Hematopoietic multipotent progenitor cell treated with erythropoietin and hydrocortisone succinate and interleukin-3 and kit ligand, for 8 days (in vitro differentiated cells): ENCODE results near the gene USP17L11.
"Not testable (repeated sequence)": the region's sequence is repeated elsewhere in the genome, so short reads cannot be mapped to it uniquely, and the experiment has no call there.

Source experiments
- DNase-seq: peaks from one replicate; pipeline ENCODE4 v3.0.0-alpha.2; 2015

Gene USP17L11, protein sequence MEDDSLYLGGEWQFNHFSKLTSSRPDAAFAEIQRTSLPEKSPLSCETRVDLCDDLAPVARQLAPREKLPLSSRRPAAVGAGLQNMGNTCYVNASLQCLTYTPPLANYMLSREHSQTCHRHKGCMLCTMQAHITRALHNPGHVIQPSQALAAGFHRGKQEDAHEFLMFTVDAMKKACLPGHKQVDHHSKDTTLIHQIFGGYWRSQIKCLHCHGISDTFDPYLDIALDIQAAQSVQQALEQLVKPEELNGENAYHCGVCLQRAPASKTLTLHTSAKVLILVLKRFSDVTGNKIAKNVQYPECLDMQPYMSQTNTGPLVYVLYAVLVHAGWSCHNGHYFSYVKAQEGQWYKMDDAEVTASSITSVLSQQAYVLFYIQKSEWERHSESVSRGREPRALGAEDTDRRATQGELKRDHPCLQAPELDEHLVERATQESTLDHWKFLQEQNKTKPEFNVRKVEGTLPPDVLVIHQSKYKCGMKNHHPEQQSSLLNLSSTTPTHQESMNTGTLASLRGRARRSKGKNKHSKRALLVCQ

DNA sequence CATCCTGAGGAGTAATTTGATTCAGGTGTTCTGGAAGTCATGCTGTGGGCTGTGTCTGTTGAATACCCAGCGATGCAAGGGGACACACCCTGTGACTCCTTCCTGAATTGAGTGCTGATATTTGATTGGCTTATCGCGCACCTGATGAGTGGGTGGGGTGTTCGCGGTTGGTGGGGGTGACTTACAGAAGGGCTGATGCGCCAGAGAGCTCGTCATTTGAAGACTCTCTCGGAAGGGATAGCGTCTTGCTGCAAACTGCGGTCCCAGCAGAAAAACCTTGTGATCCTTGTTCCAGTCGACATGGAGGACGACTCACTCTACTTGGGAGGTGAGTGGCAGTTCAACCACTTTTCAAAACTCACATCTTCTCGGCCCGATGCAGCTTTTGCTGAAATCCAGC is at the start of gene USP17L11:
Gene USP17L11 (plus strand): TSS at position 301 of the 400 bp plus-strand sequence. CDS start 0 bp downstream, at position 301.
- not testable (repeated sequence) for DNase-seq

DNA sequence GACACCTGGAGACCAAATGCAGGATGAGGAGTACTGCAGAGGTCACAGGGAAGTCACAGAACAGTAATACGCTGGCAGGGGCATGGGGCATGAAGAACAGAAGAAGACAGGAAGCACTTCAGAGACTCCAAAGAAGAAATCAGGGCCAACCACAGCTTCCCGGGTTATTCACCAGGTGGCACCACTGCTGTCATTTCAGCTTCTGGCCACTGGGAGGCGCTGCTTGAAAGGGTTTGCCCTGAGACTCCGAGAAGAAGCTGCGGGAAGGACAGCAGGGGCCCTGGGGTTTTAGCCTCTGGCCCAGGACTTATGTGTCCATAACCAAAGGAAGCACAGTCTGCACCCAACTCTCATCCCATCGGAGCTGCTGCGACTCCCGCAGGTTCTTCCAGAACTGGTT is 49.2 kb upstream of the USP17L11 start:
- not testable (repeated sequence) for DNase-seq

DNA sequence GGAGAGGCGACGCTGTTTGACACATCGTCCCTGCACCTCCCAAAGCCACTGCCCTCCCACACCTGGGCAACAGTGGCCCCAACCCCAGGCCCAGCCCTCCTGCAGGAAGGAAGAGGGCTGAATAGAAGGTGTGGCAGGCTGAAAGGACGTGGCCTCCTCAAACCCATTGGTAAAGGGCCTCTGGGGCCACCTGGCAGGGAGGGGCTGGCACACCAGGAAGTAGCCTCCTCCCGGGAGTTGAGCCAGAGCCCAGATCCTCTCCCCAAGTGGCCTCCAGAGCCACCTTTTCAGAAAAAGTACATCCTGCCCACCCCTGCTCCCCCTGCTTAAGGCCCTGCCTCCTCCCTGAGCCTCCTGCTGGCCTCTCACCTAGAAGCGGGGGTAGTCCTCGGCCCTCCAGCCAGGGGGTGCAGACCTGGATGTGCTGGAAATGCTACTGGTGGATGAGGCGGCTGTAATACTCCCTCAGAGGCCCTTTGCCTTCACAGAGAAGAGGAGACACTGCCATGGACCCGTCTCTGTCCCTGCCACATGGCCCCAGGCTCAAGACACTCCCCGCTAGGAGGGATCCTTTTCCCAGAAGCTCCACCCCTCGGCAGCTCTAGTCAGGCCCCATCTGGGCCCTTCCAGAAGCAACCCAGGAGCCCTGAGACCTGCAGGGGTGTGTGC is 45.3 kb upstream of the USP17L11 start, which contains the start of gene FAM90A26:
Gene FAM90A26 (plus strand): TSS at position 619 of the 669 bp plus-strand sequence. CDS start 2,764 bp downstream, outside the sequence.
- not testable (repeated sequence) for DNase-seq

DNA sequence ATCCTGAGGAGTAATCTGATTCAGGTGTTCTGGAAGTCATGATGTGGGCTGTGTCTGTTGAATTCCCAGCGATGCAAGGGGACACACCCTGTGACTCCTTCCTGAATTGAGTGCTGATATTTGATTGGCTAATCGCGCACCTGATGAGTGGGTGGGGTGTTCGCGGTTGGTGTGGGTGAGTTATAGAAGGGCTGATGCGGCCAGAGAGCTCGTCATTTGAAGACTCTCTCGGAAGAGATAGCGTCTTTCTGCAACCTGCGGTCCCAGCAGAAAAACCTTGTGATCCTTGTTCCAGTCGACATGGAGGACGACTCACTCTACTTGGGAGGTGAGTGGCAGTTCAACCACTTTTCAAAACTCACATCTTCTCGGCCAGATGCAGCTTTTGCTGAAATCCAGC is 4.8 kb upstream of the USP17L11 start, which contains the start of gene USP17L10:
Gene USP17L10 (plus strand): TSS at position 301 of the 400 bp plus-strand sequence. CDS start 0 bp downstream, at position 301.
- DNase-seq: not testable (repeated sequence)

DNA sequence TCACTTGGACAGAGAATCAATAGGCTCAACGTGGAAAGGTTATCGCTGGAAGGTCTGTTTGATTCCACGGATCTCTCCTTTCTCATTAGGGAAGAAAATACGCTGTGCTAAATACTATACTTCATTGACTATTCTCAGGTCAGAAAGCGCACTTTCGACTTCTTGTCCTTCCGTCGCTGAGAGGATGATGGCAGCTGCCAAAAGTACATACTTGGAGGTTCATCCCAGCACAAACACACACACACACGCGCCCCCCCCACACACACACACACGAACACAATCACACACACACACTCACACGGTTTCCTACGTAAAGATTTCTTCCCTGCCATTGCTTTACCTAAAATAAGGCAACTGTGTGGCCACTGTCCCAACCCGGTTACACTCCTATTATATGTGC is 504 bp upstream of the USP17L11 start:
- not testable (repeated sequence) for DNase-seq

DNA sequence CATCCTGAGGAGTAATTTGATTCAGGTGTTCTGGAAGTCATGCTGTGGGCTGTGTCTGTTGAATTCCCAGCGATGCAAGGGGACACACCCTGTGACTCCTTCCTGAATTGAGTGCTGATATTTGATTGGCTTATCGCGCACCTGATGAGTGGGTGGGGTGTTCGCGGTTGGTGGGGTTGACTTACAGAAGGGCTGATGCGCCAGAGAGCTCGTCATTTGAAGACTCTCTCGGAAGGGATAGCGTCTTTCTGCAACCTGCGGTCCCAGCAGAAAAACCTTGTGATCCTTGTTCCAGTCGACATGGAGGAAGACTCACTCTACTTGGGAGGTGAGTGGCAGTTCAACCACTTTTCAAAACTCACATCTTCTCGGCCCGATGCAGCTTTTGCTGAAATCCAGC is 4.6 kb downstream of the USP17L11 start, which contains the start of gene USP17L12:
Gene USP17L12 (plus strand): TSS at position 301 of the 400 bp plus-strand sequence. CDS start 0 bp downstream, at position 301.
- not testable (repeated sequence) for DNase-seq

DNA sequence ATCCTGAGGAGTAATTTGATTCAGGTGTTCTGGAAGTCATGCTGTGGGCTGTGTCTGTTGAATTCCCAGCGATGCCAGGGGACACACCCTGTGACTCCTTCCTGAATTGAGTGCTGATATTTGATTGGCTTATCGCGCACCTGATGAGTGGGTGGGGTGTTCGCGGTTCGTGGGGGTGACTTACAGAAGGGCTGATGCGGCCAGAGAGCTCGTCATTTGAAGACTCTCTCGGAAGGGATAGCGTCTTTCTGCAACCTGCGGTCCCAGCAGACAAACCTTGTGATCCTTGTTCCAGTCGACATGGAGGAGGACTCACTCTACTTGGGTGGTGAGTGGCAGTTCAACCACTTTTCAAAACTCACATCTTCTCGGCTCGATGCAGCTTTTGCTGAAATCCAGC is 9.4 kb downstream of the USP17L11 start, which contains the start of gene USP17L13:
Gene USP17L13 (plus strand): TSS at position 301 of the 400 bp plus-strand sequence. CDS start 0 bp downstream, at position 301.
- DNase-seq: not testable (repeated sequence)

DNA sequence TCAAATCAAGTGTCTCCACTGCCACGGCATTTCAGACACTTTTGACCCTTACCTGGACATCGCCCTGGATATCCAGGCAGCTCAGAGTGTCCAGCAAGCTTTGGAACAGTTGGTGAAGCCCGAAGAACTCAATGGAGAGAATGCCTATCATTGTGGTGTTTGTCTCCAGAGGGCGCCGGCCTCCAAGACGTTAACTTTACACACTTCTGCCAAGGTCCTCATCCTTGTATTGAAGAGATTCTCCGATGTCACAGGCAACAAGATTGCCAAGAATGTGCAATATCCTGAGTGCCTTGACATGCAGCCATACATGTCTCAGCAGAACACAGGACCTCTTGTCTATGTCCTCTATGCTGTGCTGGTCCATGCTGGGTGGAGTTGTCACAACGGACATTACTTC is 15.0 kb downstream of the USP17L11 start:
- DNase-seq: not testable (repeated sequence)

DNA sequence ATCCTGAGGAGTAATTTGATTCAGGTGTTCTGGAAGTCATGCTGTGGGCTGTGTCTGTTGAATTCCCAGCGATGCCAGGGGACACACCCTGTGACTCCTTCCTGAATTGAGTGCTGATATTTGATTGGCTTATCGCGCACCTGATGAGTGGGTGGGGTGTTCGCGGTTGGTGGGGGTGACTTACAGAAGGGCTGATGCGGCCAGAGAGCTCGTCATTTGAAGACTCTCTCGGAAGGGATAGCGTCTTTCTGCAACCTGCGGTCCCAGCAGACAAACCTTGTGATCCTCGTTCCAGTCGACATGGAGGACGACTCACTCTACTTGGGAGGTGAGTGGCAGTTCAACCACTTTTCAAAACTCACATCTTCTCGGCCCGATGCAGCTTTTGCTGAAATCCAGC is 18.9 kb downstream of the USP17L11 start, which contains the start of gene USP17L15:
Gene USP17L15 (plus strand): TSS at position 301 of the 400 bp plus-strand sequence. CDS start 0 bp downstream, at position 301.
- DNase-seq: not testable (repeated sequence)

DNA sequence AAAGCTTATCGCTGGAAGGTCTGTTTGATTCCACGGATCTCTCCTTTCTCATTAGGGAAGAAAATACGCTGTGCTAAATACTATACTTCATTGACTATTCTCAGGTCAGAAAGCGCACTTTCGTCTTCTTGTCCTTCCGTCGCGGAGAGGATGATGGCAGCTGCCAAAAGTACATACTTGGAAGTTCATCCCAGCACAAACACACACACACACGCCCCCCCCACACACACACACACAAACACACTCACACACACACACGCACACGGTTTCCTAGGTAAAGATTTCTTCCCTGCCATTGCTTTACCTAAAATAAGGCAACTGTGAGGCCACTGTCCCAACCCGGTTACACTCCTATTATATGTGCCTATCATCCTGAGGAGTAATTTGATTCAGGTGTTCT is 23.3 kb downstream of the USP17L11 start:
- DNase-seq: not testable (repeated sequence)

DNA sequence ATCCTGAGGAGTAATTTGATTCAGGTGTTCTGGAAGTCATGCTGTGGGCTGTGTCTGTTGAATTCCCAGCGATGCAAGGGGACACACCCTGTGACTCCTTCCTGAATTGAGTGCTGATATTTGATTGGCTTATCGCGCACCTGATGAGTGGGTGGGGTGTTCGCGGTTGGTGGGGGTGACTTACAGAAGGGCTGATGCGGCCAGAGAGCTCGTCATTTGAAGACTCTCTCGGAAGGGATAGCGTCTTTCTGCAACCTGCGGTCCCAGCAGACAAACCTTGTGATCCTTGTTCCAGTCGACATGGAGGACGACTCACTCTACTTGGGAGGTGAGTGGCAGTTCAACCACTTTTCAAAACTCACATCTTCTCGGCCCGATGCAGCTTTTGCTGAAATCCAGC is 28.4 kb downstream of the USP17L11 start, which contains the start of gene USP17L17:
Gene USP17L17 (plus strand): TSS at position 301 of the 400 bp plus-strand sequence. CDS start 0 bp downstream, at position 301.
- DNase-seq: not testable (repeated sequence)

DNA sequence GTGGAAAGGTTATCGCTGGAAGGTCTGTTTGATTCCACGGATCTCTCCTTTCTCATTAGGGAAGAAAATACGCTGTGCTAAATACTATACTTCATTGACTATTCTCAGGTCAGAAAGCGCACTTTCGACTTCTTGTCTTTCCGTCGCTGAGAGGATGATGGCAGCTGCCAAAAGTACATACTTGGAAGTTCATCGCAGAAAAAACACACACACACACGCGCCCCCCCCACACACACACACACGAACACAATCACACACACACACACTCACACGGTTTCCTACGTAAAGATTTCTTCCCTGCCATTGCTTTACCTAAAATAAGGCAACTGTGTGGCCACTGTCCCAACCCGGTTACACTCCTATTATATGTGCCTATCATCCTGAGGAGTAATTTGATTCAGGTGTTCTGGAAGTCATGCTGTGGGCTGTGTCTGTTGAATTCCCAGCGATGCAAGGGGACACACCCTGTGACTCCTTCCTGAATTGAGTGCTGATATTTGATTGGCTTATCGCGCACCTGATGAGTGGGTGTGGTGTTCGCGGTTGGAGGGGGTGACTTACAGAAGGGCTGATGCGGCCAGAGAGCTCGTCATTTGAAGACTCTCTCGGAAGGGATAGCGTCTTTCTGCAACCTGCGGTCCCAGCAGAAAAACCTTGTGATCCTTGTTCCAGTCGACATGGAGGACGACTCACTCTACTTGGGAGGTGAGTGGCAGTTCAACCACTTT is 32.9 kb downstream of the USP17L11 start, which contains the start of gene USP17L18:
Gene USP17L18 (plus strand): TSS at position 678 of the 728 bp plus-strand sequence. CDS start 0 bp downstream, at position 678.
- DNase-seq: peak; percentile 0

DNA sequence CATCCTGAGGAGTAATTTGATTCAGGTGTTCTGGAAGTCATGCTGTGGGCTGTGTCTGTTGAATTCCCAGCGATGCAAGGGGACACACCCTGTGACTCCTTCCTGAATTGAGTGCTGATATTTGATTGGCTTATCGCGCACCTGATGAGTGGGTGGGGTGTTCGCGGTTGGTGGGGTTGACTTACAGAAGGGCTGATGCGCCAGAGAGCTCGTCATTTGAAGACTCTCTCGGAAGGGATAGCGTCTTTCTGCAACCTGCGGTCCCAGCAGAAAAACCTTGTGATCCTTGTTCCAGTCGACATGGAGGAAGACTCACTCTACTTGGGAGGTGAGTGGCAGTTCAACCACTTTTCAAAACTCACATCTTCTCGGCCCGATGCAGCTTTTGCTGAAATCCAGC is 37.9 kb downstream of the USP17L11 start, which contains the start of gene USP17L19:
Gene USP17L19 (plus strand): TSS at position 301 of the 400 bp plus-strand sequence. CDS start 0 bp downstream, at position 301.
- DNase-seq: not testable (repeated sequence)

DNA sequence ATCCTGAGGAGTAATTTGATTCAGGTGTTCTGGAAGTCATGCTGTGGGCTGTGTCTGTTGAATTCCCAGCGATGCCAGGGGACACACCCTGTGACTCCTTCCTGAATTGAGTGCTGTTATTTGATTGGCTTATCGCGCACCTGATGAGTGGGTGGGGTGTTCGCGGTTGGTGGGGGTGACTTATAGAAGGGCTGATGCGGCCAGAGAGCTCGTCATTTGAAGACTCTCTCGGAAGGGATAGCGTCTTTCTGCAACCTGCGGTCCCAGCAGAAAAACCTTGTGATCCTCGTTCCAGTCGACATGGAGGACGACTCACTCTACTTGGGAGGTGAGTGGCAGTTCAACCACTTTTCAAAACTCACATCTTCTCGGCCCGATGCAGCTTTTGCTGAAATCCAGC is 42.6 kb downstream of the USP17L11 start, which contains the start of gene USP17L20:
Gene USP17L20 (plus strand): TSS at position 301 of the 400 bp plus-strand sequence. CDS start 0 bp downstream, at position 301.
- DNase-seq: not testable (repeated sequence)

DNA sequence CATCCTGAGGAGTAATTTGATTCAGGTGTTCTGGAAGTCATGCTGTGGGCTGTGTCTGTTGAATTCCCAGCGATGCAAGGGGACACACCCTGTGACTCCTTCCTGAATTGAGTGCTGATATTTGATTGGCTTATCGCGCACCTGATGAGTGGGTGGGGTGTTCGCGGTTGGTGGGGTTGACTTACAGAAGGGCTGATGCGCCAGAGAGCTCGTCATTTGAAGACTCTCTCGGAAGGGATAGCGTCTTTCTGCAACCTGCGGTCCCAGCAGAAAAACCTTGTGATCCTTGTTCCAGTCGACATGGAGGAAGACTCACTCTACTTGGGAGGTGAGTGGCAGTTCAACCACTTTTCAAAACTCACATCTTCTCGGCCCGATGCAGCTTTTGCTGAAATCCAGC is 47.4 kb downstream of the USP17L11 start, which contains the start of gene USP17L21:
Gene USP17L21 (plus strand): TSS at position 301 of the 400 bp plus-strand sequence. CDS start 0 bp downstream, at position 301.
- not testable (repeated sequence) for DNase-seq
